Measurements from ENCODE around the gene TLCD2. TPM values are rescaled to one million over a fixed set of nuclear protein-coding genes. Genes with fewer than 3 reads are reported as not detected.

The TLCD2 gene
- total and polyA plus RNA-seq, 9 of the 15 experiments (the other 6 are each of a cell fraction or from before 2014, with no cell fraction given): 0.10 to 0.89 (median 0.58) TPM

DNA sequence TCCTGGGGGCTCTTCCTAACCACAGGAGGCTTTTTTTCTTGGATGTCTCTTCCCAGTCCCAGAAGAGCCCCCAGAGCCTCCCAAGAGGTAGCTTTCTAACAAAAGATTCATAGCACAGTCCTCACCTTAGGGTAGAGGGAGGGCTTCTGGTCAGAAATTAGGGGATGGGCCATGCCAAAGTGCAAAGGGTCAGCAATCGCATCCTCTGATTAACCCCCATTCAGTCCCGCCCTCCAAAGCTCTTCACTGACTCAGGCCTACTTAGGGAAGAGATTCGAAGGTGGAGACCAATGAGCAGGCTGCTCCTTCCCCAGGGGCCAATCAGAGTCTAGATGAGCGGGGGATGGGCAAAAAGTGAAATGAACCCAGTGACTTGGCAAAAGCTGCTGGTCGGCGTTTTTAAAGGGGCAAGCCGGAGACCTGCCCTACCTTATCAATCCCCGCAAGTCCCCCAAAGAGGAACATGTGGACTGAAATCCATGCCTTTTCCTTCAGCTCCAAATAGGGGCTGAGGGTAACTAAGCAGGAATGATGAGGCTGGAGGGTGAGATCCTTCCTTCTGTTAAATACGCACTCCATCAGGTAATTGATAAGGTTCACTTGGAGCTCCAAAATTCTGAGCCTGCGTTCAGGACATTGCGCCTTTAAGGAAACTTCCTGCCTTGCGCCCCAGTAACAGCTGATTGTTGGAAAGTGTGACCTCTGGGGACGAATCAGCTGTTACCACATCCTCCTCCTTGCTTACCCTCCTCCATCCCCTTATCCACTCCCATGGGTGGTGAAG, 6.9 kb upstream of the TLCD2 start (continued):
- TF ChIP-seq, protein P1, sequence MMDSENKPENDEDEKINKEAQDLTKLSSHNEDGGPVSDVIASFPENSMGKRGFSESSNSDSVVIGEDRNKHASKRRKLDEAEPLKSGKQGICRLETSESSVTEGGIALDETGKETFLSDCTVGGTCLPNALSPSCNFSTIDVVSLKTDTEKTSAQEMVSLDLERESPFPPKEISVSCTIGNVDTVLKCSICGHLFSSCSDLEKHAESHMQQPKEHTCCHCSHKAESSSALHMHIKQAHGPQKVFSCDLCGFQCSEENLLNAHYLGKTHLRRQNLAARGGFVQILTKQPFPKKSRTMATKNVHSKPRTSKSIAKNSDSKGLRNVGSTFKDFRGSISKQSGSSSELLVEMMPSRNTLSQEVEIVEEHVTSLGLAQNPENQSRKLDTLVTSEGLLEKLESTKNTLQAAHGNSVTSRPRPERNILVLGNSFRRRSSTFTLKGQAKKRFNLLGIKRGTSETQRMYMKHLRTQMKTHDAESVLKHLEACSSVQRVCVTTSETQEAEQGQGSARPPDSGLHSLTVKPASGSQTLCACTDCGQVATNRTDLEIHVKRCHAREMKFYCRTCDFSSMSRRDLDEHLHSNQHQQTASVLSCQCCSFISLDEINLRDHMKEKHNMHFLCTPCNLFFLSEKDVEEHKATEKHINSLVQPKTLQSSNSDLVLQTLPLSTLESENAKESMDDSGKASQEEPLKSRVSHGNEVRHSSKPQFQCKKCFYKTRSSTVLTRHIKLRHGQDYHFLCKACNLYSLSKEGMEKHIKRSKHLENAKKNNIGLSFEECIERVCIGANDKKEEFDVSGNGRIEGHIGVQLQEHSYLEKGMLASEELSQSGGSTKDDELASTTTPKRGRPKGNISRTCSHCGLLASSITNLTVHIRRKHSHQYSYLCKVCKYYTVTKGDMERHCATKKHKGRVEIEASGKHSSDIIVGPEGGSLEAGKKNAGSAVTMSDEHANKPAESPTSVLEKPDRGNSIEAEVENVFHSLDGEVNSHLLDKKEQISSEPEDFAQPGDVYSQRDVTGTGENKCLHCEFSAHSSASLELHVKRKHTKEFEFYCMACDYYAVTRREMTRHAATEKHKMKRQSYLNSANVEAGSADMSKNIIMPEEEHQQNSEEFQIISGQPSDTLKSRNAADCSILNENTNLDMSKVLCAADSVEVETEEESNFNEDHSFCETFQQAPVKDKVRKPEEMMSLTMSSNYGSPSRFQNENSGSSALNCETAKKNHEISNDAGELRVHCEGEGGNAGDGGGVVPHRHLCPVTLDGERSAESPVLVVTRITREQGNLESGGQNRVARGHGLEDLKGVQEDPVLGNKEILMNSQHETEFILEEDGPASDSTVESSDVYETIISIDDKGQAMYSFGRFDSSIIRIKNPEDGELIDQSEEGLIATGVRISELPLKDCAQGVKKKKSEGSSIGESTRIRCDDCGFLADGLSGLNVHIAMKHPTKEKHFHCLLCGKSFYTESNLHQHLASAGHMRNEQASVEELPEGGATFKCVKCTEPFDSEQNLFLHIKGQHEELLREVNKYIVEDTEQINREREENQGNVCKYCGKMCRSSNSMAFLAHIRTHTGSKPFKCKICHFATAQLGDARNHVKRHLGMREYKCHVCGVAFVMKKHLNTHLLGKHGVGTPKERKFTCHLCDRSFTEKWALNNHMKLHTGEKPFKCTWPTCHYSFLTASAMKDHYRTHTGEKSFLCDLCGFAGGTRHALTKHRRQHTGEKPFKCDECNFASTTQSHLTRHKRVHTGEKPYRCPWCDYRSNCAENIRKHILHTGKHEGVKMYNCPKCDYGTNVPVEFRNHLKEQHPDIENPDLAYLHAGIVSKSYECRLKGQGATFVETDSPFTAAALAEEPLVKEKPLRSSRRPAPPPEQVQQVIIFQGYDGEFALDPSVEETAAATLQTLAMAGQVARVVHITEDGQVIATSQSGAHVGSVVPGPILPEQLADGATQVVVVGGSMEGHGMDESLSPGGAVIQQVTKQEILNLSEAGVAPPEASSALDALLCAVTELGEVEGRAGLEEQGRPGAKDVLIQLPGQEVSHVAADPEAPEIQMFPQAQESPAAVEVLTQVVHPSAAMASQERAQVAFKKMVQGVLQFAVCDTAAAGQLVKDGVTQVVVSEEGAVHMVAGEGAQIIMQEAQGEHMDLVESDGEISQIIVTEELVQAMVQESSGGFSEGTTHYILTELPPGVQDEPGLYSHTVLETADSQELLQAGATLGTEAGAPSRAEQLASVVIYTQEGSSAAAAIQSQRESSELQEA (IDR thresholded peaks at IDR 0.05; ENCODE audit: low read depth): no peak
- TF ChIP-seq KAT7 (CRISPR knock-in tag; IDR thresholded peaks at IDR 0.05; ENCODE audit: borderline replicate concordance): no peak
- TF ChIP-seq, protein P2, sequence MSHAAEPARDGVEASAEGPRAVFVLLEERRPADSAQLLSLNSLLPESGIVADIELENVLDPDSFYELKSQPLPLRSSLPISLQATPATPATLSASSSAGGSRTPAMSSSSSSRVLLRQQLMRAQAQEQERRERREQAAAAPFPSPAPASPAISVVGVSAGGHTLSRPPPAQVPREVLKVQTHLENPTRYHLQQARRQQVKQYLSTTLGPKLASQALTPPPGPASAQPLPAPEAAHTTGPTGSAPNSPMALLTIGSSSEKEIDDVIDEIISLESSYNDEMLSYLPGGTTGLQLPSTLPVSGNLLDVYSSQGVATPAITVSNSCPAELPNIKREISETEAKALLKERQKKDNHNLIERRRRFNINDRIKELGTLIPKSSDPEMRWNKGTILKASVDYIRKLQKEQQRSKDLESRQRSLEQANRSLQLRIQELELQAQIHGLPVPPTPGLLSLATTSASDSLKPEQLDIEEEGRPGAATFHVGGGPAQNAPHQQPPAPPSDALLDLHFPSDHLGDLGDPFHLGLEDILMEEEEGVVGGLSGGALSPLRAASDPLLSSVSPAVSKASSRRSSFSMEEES (CRISPR knock-in tag; IDR thresholded peaks at IDR 0.05): no peak
- TF ChIP-seq ILF3 (IDR thresholded peaks at IDR 0.05; ENCODE audit: borderline replicate concordance): no peak
- peak; percentile 74 for TF ChIP-seq NFYB (IDR thresholded peaks at IDR 0.05; ENCODE audit: extremely low read depth, insufficient read length)
- TF ChIP-seq, protein P3, sequence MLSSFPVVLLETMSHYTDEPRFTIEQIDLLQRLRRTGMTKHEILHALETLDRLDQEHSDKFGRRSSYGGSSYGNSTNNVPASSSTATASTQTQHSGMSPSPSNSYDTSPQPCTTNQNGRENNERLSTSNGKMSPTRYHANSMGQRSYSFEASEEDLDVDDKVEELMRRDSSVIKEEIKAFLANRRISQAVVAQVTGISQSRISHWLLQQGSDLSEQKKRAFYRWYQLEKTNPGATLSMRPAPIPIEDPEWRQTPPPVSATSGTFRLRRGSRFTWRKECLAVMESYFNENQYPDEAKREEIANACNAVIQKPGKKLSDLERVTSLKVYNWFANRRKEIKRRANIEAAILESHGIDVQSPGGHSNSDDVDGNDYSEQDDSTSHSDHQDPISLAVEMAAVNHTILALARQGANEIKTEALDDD (IDR thresholded peaks at IDR 0.05): no peak
- no peak for TF ChIP-seq ZBTB12 (CRISPR knock-in tag; IDR thresholded peaks at IDR 0.05)
- no peak for TF ChIP-seq ZFP30 (CRISPR knock-in tag; IDR thresholded peaks at IDR 0.05; ENCODE audit: borderline replicate concordance)
- no peak for TF ChIP-seq NFATC3 (IDR thresholded peaks at IDR 0.05)
- TF ChIP-seq, protein P4, sequence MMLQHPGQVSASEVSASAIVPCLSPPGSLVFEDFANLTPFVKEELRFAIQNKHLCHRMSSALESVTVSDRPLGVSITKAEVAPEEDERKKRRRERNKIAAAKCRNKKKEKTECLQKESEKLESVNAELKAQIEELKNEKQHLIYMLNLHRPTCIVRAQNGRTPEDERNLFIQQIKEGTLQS (IDR thresholded peaks at IDR 0.05): peak; percentile 26; the same call in 1 of the 2 replicates
- TF ChIP-seq, protein P4 (CRISPR knock-in tag; conservative IDR thresholded peaks at IDR 0.05): no peak
- TF ChIP-seq ZNF239 (CRISPR knock-in tag; IDR thresholded peaks at IDR 0.05): no peak
